CD14-positive monocyte (primary cell): ENCODE results near the gene GIMAP5. TPM values are rescaled to one million over a fixed set of nuclear protein-coding genes. Genes with fewer than 3 reads are reported as not detected.

Source experiments
- DNase-seq, 3 donors: peaks; one replicate each; pipeline ENCODE4 v3.0.0-alpha.2; 2011 to 2022
- H2AFZ ChIP-seq: 2 replicates; pipeline ENCODE4 v1.6.0; 2012; ENCODE audit warnings: mild to moderate bottlenecking, low read depth, low read length, inconsistent platforms; ENCODE audit not compliant: insufficient read depth, poor library complexity, severe bottlenecking
- H3K27ac ChIP-seq, 2 donors: 1 replicate in 1 of 2; 2 replicates in 1 of 2; pipeline ENCODE4 v1.5.1; 2012 to 2013; ENCODE audit warnings: low read length in 2 of 2, control low read depth in 1 of 2, inconsistent platforms in 1 of 2, low read depth in 1 of 2, mild to moderate bottlenecking in 1 of 2
- H3K27me3 ChIP-seq, 2 donors: one replicate each; pipeline versions ENCODE4 v1.6.0 to v1.6.1; 2011 to 2013; ENCODE audit warnings: low read length in 2 of 2; ENCODE audit not compliant: control insufficient read depth in 2 of 2, insufficient read depth in 2 of 2
- H3K36me3 ChIP-seq, 2 donors: replicated peaks in 1 of 2; 1 replicate in 1 of 2; 2 replicates in 1 of 2; pipeline versions ENCODE4 v1.5.1 to v1.6.1; 2012 to 2013; ENCODE audit warnings: low read length in 2 of 2, control low read depth in 1 of 2, inconsistent platforms in 1 of 2, mild to moderate bottlenecking in 1 of 2; ENCODE audit not compliant: insufficient read depth in 2 of 2, control insufficient read depth in 1 of 2
- H3K4me1 ChIP-seq, 2 donors: 1 replicate in 1 of 2; 2 replicates in 1 of 2; pipeline versions ENCODE4 v1.5.1 to v1.6.1; 2012 to 2013; ENCODE audit warnings: low read length in 2 of 2, control low read depth in 1 of 2, inconsistent platforms in 1 of 2, mild to moderate bottlenecking in 1 of 2, moderate library complexity in 1 of 2; ENCODE audit not compliant: insufficient read depth in 2 of 2, control insufficient read depth in 1 of 2
- H3K4me2 ChIP-seq: replicated peaks from 2 replicates; pipeline ENCODE3; 2012; ENCODE audit warnings: low read length, moderate library complexity, mild to moderate bottlenecking; ENCODE audit not compliant: poor library complexity, severe bottlenecking; ENCODE audit errors: extremely low read depth
- H3K4me3 ChIP-seq, 3 experiments: fragments of 200-600 bp in 1 of 3; sonication (generic) in 1 of 3; replicated peaks in 1 of 3; 1 replicate in 2 of 3; 2 replicates in 1 of 3; pipeline ENCODE4 v1.5.1; 2011 to 2013; ENCODE audit warnings: low read length in 3 of 3, mild to moderate bottlenecking in 3 of 3, control low read depth in 2 of 3, low read depth in 2 of 3, inconsistent platforms in 1 of 3, moderate library complexity in 1 of 3
- H3K79me2 ChIP-seq: 2 replicates; pipeline ENCODE4 v1.6.0; 2012; ENCODE audit warnings: mild to moderate bottlenecking, control low read depth, inconsistent platforms, low read length, moderate library complexity; ENCODE audit not compliant: insufficient read depth
- H3K9ac ChIP-seq: 2 replicates; pipeline ENCODE4 v1.6.0; 2017; ENCODE audit warnings: low read length, mild to moderate bottlenecking; ENCODE audit not compliant: insufficient read depth, poor library complexity, severe bottlenecking
- H3K9me3 ChIP-seq, 2 donors: replicated peaks in 1 of 2; 1 replicate in 1 of 2; 2 replicates in 1 of 2; pipeline versions ENCODE4 v1.5.1 to v1.6.1; 2012 to 2013; ENCODE audit warnings: low read length in 2 of 2, control low read depth in 1 of 2; ENCODE audit not compliant: control insufficient read depth in 1 of 2, insufficient read depth in 1 of 2
- H4K20me1 ChIP-seq: 2 replicates; pipeline ENCODE4 v1.6.0; 2012; ENCODE audit warnings: mild to moderate bottlenecking, low read length, control low read depth, moderate library complexity; ENCODE audit not compliant: insufficient read depth
- H3K27ac Mint-ChIP-seq, 7 donors: one replicate each; pipeline ENCODE4 v1.8.0; 2020; ENCODE audit warnings: mild to moderate bottlenecking in 7 of 7, mixed read lengths in 7 of 7, moderate library complexity in 6 of 7, inconsistent platforms in 2 of 7
- H3K27me3 Mint-ChIP-seq, 3 donors: one replicate each; pipeline ENCODE4 v1.8.0; 2021 to 2022; ENCODE audit warnings: low read depth in 3 of 3, mild to moderate bottlenecking in 3 of 3, mixed read lengths in 3 of 3, moderate library complexity in 3 of 3, inconsistent platforms in 1 of 3
- H3K36me3 Mint-ChIP-seq, 2 donors: one replicate each; pipeline ENCODE4 v1.8.0; 2020; ENCODE audit warnings: mixed read lengths in 2 of 2, inconsistent platforms in 1 of 2, mild to moderate bottlenecking in 1 of 2
- H3K4me1 Mint-ChIP-seq: one replicate; pipeline ENCODE4 v1.8.0; 2020; ENCODE audit warnings: mild to moderate bottlenecking, mixed read lengths
- H3K4me3 Mint-ChIP-seq, 2 donors: one replicate each; pipeline ENCODE4 v1.8.0; 2020; ENCODE audit warnings: mild to moderate bottlenecking in 2 of 2, mixed read lengths in 2 of 2, moderate library complexity in 1 of 2
- H3K9me3 Mint-ChIP-seq, 7 donors: one replicate each; pipeline ENCODE4 v1.8.0; 2020 to 2022; ENCODE audit warnings: mixed read lengths in 7 of 7, mild to moderate bottlenecking in 6 of 7, moderate library complexity in 6 of 7, inconsistent platforms in 2 of 7
- CTCF ChIP-seq: fragments of 200-600 bp; IDR thresholded peaks from one replicate; pipeline ENCODE4 v1.8.0; 2022; ENCODE audit warnings: antibody characterized with exemption, mild to moderate bottlenecking
- WGBS: methylation state at CpG from one replicate; pipeline ENCODE4 v1.1.5; 2013; ENCODE audit warnings: missing lambda C conversion rate; ENCODE audit not compliant: insufficient coverage; 5-methylcytosine and 5-hydroxymethylcytosine counted together
- intact Hi-C, 2 donors: fragments of 100-400 bp; cut with micrococcal nuclease; formaldehyde crosslinking; loops; one replicate each; pipeline versions ENCODE4 v1.15.0 to v1.15.1; 2023
- polyA plus RNA-seq, 3 donors: library from polyadenylated mRNA; depleted of rRNA in 1 of 3; unstranded in 2 of 3; stranded (reverse) in 1 of 3; fragments of 300-500 nt in 2 of 3; fragments of >200 nt in 1 of 3; fragmentation: Illumina TruSeq in 2 of 3; gene quantifications; 1 replicate in 2 of 3; 2 replicates in 1 of 3; pipeline ENCODE4 v1.2.3, GENCODE V29; 2012 to 2021

GIMAP5 gene
- polyA plus RNA-seq, 3 donors = 13.4 to 17.1 (median 14.4) TPM

GRCh38 chr7:150722431-150722931 lies 14.7 kb upstream of the GIMAP5 start:
- 97% methylated on average over 8 of the region's 12 CpGs for WGBS
- peaks cover 62 to 66% of the 10 kb centered on the region in 2 donors for H3K36me3 Mint-ChIP-seq
- Histone ChIP-seq H3K4me1 (peaks cover 42 to 47% of the 10 kb centered on the region in 2 donors), H4K20me1 (peaks cover 80% of the 10 kb centered on the region), H3K9ac (peak overlapping the region; percentile 6), H3K9me3 (no peaks in the 10 kb centered on the region), H3K27ac (peak overlapping the region; percentile 1 to 57), H3K27me3 (no peaks in the 10 kb centered on the region), H3K4me3 (no peak overlapping the region), H2AFZ (no peak overlapping the region), H3K79me2 (peaks cover 63% of the 10 kb centered on the region), H3K4me2 (peak overlapping the region; percentile 12), H3K36me3 (peaks cover 42 to 63% of the 10 kb centered on the region in 2 donors)
- peaks cover under 1 to 7% (median 2%) of the 10 kb centered on the region in 7 donors for H3K9me3 Mint-ChIP-seq
- peak overlapping the region in 5 of 7 donors; percentile 10 to 81 (median 53) for H3K27ac Mint-ChIP-seq
- DNase-seq = no peak
- TF ChIP-seq CTCF = no peak
- intact Hi-C loops = no loop called here
- no peaks in the 10 kb centered on the region for H3K27me3 Mint-ChIP-seq
- peaks cover 62% of the 10 kb centered on the region for H3K4me1 Mint-ChIP-seq
- H3K4me3 Mint-ChIP-seq = peak overlapping the region in 1 of 2 donors; percentile 61

GRCh38 chr7:150723467-150723866 lies 13.8 kb upstream of the GIMAP5 start:
- Mint-ChIP-seq H3K9me3 (peaks cover 3 to 10% (median 6%) of the 10 kb centered on the region in 7 donors), H3K4me3 (no peak overlapping the region), H3K27ac (no peak overlapping the region), H3K27me3 (no peaks in the 10 kb centered on the region), H3K36me3 (peaks cover 62 to 66% of the 10 kb centered on the region in 2 donors), H3K4me1 (peaks cover 54% of the 10 kb centered on the region)
- H3K27ac ChIP-seq = no peak overlapping the region
- H3K4me1 ChIP-seq = peaks cover 40 to 43% of the 10 kb centered on the region in 2 donors
- H4K20me1 ChIP-seq = peaks cover 78% of the 10 kb centered on the region
- DNase-seq = no peak
- H2AFZ ChIP-seq = no peak overlapping the region
- TF ChIP-seq CTCF = no peak
- intact Hi-C loops = no loop called here
- no peak overlapping the region for H3K4me3 ChIP-seq
- no peaks in the 10 kb centered on the region for H3K9me3 ChIP-seq
- no CpG with 5 or more reads among the region's 1 CpG for WGBS
- H3K79me2 ChIP-seq = peaks cover 53% of the 10 kb centered on the region
- H3K4me2 ChIP-seq = no peak overlapping the region
- H3K9ac ChIP-seq = no peak overlapping the region
- H3K36me3 ChIP-seq = peaks cover 42 to 63% of the 10 kb centered on the region in 2 donors
- H3K27me3 ChIP-seq = no peaks in the 10 kb centered on the region
